Esophagus squamous epithelium (tissue), 5 donors: Measurements from ENCODE around the gene RABGAP1L. TPM values are rescaled to one million over a fixed set of nuclear protein-coding genes. Genes with fewer than 3 reads are reported as not detected.

Source experiments
- DNase-seq: peaks from one replicate; lab custom pipeline; 2025; lab: John Stamatoyannopoulos, UW
- H3K27ac ChIP-seq, 4 donors: fragments of 200-600 bp; sonication (generic); one replicate each; pipeline ENCODE4 v1.5.1; 2016 to 2019; ENCODE audit warnings: mild to moderate bottlenecking in 1 of 4
- H3K27me3 ChIP-seq, 4 donors: fragments of 200-600 bp; sonication (generic); 1 replicate in 3 of 4; 2 replicates in 1 of 4; pipeline versions ENCODE4 v1.5.1 to v1.6.0; 2017 to 2021; ENCODE audit warnings: antibody characterized with exemption in 1 of 4
- H3K36me3 ChIP-seq, 3 donors: fragments of 200-600 bp; sonication (generic); one replicate each; pipeline ENCODE4 v1.5.1; 2016 to 2019
- H3K4me1 ChIP-seq, 3 donors: fragments of 200-600 bp; sonication (generic); one replicate each; pipeline ENCODE4 v1.5.1; 2017 to 2019
- H3K4me3 ChIP-seq, 4 donors: fragments of 200-600 bp; sonication (generic); 1 replicate in 3 of 4; 2 replicates in 1 of 4; pipeline ENCODE4 v1.5.1; 2016 to 2019; ENCODE audit warnings: mild to moderate bottlenecking in 2 of 4, moderate library complexity in 1 of 4
- H3K9me3 ChIP-seq, 3 donors: fragments of 200-600 bp; sonication (generic); one replicate each; pipeline ENCODE4 v1.5.1; 2016 to 2019
- POLR2A ChIP-seq, 4 donors: fragments of 450-650 bp; IDR thresholded peaks; one replicate each; pipeline ENCODE4 v1.6.1; 2017; ENCODE audit warnings: antibody characterized with exemption in 4 of 4, mild to moderate bottlenecking in 4 of 4, moderate library complexity in 3 of 4
- WGBS, 2 donors: methylation state at CpG; one replicate each; pipeline ENCODE4 v1.1.5; 2018; 5-methylcytosine and 5-hydroxymethylcytosine counted together
- intact Hi-C: fragments of 100-400 bp; cut with DNase I; formaldehyde crosslinking; loops from one replicate; pipeline ENCODE4 v1.15.0; 2022
- total RNA-seq, 4 donors: library from RNA; depleted of rRNA; stranded (reverse); fragments of >200 nt; gene quantifications; one replicate each; pipeline ENCODE4 v1.1.0, GENCODE V29; 2016
- TF ChIP-seq, protein P1 (sequence below), 6 experiments: fragments of 450-650 bp in 4 of 6; fragments of 200-600 bp in 2 of 6; sonication (generic) in 2 of 6; IDR thresholded peaks; one replicate each; pipeline ENCODE4 v1.5.1; 2016 to 2019; ENCODE audit warnings: antibody characterized with exemption in 6 of 6, mild to moderate bottlenecking in 4 of 6, moderate library complexity in 4 of 6
- donor health status: DM: yes; HTN: yes; CAD: no.

Gene RABGAP1L
- total RNA-seq, 4 donors from 2014 or later = 35.7 to 45.6 (median 41.0) TPM

DNA sequence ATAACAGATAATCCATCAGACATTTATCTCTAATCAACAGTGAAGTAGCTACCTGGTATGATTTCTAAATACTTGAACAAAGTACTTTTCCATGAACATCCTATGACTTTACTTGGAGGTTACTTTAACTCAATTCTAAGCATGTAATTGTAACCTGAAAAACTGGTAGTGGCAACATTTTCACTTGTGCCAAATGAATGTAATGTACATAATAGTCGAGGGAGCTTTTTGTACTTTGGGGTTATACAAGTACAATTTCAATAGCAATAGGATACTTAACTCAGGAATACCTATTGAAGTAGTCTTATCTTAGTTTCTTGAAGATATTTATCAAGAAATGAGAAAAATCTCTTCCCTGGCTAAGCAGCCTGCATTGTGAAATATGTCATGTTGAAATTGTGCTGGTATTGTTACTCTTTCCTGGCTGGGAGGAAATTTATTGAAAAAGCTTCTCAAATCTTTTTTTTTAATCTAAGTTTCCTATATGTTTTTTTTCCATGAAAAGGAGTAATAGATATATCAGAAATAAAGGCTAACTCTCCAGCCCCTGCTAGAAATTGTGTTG, 806.8 kb downstream of the RABGAP1L start:
- peak overlapping the region; percentile 15 to 53 (median 43) for H3K4me3 ChIP-seq
- H3K27ac ChIP-seq = peak overlapping the region; percentile 85 to 93 (median 91)
- no peaks in the 10 kb centered on the region for H3K27me3 ChIP-seq
- H3K36me3 ChIP-seq = peaks cover 0 to 6% (median 0%) of the 10 kb centered on the region in 3 donors
- 35 to 45% methylated on average over 1 of the region's 1 CpG for WGBS, 2 donors
- no peak for TF ChIP-seq POLR2A (IDR thresholded peaks at IDR 0.05)
- TF ChIP-seq, protein P1, sequence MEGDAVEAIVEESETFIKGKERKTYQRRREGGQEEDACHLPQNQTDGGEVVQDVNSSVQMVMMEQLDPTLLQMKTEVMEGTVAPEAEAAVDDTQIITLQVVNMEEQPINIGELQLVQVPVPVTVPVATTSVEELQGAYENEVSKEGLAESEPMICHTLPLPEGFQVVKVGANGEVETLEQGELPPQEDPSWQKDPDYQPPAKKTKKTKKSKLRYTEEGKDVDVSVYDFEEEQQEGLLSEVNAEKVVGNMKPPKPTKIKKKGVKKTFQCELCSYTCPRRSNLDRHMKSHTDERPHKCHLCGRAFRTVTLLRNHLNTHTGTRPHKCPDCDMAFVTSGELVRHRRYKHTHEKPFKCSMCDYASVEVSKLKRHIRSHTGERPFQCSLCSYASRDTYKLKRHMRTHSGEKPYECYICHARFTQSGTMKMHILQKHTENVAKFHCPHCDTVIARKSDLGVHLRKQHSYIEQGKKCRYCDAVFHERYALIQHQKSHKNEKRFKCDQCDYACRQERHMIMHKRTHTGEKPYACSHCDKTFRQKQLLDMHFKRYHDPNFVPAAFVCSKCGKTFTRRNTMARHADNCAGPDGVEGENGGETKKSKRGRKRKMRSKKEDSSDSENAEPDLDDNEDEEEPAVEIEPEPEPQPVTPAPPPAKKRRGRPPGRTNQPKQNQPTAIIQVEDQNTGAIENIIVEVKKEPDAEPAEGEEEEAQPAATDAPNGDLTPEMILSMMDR (IDR thresholded peaks at IDR 0.05) = no peak
- H3K9me3 ChIP-seq = no peaks in the 10 kb centered on the region
- DNase-seq = no peak
- intact Hi-C loops = no loop called here
- H3K4me1 ChIP-seq = peaks cover 20 to 65% (median 22%) of the 10 kb centered on the region in 3 donors

DNA sequence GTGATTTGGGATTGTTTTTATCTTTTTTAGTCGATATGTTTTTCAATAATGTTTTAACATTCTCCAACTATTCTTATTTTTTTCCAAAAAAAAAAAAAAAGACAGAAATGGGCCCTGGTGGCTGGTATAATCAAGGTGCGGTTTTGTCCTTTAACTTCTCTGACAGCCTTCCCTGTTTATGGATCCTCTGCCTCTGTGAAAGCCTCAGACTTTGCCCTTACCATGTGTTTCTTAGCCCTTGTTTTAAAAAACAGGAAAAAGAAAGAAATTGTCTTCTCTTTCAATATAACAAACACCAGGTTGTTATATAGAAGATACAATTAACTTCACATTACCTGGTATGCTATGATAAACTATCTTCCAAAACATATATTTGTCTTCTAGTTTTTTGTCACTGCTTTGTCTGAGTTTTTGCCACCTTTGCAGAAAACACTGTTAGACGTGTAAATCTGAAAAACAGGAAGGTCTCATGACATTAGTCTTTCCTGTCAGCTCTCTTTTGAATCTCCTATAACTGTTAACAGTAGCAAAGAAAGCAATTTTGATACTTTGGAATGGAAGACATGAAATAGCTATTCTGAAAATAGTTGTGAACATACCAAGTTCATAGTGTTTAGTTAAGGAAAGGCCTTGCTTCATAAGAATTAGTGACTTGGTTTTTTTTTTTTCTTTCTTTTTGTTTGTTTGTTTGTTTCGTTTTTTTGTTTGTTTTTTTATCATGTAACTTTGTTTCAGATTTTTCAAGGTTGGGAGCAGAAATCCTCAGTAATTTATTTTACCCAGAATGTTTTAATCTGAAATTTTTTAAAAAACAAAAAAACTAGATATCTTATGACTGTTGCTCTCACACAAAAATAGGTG, 808.8 kb downstream of the RABGAP1L start:
- DNase-seq = no peak
- H3K27ac ChIP-seq = peak overlapping the region; percentile 32 to 93 (median 88)
- WGBS, 2 donors = 60 to 68% methylated on average over 4 of the region's 4 CpGs
- peaks cover 0 to 6% (median 0%) of the 10 kb centered on the region in 3 donors for H3K36me3 ChIP-seq
- TF ChIP-seq POLR2A (IDR thresholded peaks at IDR 0.05) = no peak
- TF ChIP-seq, protein P1 (IDR thresholded peaks at IDR 0.05) = no peak
- peaks cover 24 to 72% (median 26%) of the 10 kb centered on the region in 3 donors for H3K4me1 ChIP-seq
- no peak overlapping the region for H3K4me3 ChIP-seq
- no peaks in the 10 kb centered on the region for H3K27me3 ChIP-seq
- no peaks in the 10 kb centered on the region for H3K9me3 ChIP-seq
- intact Hi-C loops = no loop called here

DNA sequence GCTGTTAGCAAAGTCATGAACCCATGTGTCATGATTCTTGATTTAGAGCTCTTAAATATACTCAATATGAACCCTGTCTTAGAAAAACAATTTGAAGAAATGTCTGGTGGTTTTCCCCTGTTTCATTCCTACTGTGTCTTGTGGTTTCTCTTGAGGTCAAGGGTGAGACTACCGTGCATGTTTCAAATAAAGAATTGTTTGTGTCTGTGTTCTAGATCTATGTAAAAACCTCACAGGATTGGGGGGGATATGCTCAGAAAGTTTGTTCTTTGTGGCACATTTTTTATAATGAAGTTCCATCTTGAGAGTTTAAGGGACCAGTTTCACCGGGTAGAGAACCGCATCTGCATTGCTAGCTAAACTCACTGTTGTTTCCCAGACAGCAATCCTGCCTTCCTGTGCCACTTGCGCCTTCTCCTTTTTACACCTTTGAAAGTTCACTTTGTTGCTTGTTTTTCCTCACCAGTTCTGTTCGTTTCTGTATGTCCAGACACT, 809.5 kb downstream of the RABGAP1L start:
- 57 to 63% methylated on average over 5 of the region's 5 CpGs for WGBS, 2 donors
- intact Hi-C loops = no loop called here
- H3K27me3 ChIP-seq = no peaks in the 10 kb centered on the region
- peak overlapping the region in 3 of 4 donors; percentile 2 to 93 (median 91) for H3K27ac ChIP-seq
- H3K36me3 ChIP-seq = peaks cover 0 to 14% (median 0%) of the 10 kb centered on the region in 3 donors
- TF ChIP-seq POLR2A (IDR thresholded peaks at IDR 0.05) = no peak
- TF ChIP-seq, protein P1 (IDR thresholded peaks at IDR 0.05) = no peak
- H3K4me1 ChIP-seq = peaks cover 19 to 65% (median 24%) of the 10 kb centered on the region in 3 donors
- DNase-seq = no peak
- no peak overlapping the region for H3K4me3 ChIP-seq
- no peaks in the 10 kb centered on the region for H3K9me3 ChIP-seq

DNA sequence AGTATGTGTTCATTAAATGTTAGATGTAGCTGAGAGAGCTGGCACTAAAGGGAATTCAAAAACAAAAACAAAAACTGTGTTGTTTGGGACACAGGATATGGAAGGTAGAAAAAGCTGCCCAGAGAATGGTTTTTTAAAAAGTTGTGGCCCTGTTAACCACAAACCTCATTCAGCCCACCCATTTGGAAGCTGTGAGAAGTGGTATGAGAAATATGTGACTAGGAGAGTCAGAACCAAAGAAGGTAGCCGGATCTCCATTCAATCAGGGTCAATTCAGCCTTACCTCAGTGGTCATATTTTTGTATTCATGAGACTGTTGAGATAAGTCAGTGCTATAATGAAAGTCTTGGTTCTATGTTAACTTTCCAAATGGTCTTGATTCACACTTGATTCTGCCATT, 810.7 kb downstream of the RABGAP1L start:
- Histone ChIP-seq H3K27ac (no peak overlapping the region), H3K36me3 (peaks cover 0 to 25% (median 0%) of the 10 kb centered on the region in 3 donors), H3K9me3 (no peaks in the 10 kb centered on the region), H3K27me3 (no peaks in the 10 kb centered on the region), H3K4me3 (no peak overlapping the region), H3K4me1 (peaks cover 13 to 53% (median 21%) of the 10 kb centered on the region in 3 donors)
- intact Hi-C loops = no loop called here
- WGBS, 2 donors = 80 to 82% methylated on average over 1 of the region's 1 CpG
- no peak for TF ChIP-seq POLR2A (IDR thresholded peaks at IDR 0.05)
- TF ChIP-seq, protein P1 (IDR thresholded peaks at IDR 0.05) = no peak
- no peak for DNase-seq

DNA sequence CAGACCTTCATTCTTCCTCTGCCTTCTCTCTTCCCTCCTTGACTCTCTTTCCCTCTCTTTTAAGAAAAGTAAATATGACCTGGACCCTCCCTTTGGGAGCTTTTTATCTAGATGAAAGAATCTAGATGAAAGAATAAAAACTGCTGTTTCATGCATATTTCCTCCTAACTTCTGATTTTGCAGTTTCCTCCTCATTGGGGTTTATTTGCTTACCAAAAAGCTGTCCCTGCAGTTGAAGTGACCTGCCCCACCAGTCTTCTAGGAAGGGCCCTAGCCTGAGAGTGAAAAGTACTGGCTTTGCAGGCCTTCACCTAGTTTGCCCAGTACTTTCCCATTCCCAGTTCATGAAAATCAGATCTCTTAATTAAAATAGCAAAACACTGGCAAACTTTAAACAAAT, 812.1 kb downstream of the RABGAP1L start:
- Histone ChIP-seq H3K36me3 (peaks cover 0 to 37% (median 0%) of the 10 kb centered on the region in 3 donors), H3K27me3 (no peaks in the 10 kb centered on the region), H3K4me3 (no peak overlapping the region), H3K4me1 (peaks cover 3 to 41% (median 11%) of the 10 kb centered on the region in 3 donors), H3K27ac (peak overlapping the region in 3 of 4 donors; percentile 15 to 45 (median 42)), H3K9me3 (no peaks in the 10 kb centered on the region)
- DNase-seq = no peak
- TF ChIP-seq, protein P1 (IDR thresholded peaks at IDR 0.05) = no peak
- no peak for TF ChIP-seq POLR2A (IDR thresholded peaks at IDR 0.05)
- intact Hi-C loops = no loop called here
